K562 (cell line): ENCODE data around the gene PPP6R1. TPM values are rescaled to one million over a fixed set of nuclear protein-coding genes. Genes with fewer than 3 reads are reported as not detected.

ENCODE experiments used
- CREB5 ChIP-seq: fragments of 250-450 bp; sonication (Bioruptor Pico); IDR thresholded peaks from 2 replicates; pipeline ENCODE4 v1.5.0; 2020; ENCODE audit warnings: mild to moderate bottlenecking
- DMBX1 ChIP-seq: fragments of 250-450 bp; sonication (Bioruptor Pico); IDR thresholded peaks from 2 replicates; pipeline ENCODE4 v1.8.0; 2022; ENCODE audit warnings: inconsistent platforms, mild to moderate bottlenecking, moderate library complexity, borderline replicate concordance
- HNRNPL ChIP-seq: fragments of 200-400 bp; formaldehyde crosslinking; IDR thresholded peaks from 2 replicates; pipeline ENCODE4 v1.6.1; 2017; ENCODE audit warnings: low read depth, mild to moderate bottlenecking, low read length
- MTA1 ChIP-seq: fragments of 450-650 bp; IDR thresholded peaks from 2 replicates; pipeline ENCODE4 v1.6.1; 2017; ENCODE audit warnings: borderline replicate concordance
- PATZ1 ChIP-seq: fragments of 250-450 bp; sonication (Bioruptor Pico); IDR thresholded peaks from 2 replicates; pipeline ENCODE4 v1.5.0; 2020; ENCODE audit warnings: mild to moderate bottlenecking, borderline replicate concordance
- PHF20 ChIP-seq: fragments of 450-650 bp; IDR thresholded peaks from 2 replicates; pipeline ENCODE4 v1.6.1; 2018; ENCODE audit not compliant: partially characterized antibody
- POLR3G ChIP-seq: IDR thresholded peaks from 2 replicates; pipeline ENCODE4 v1.6.1; 2011; ENCODE audit not compliant: insufficient read length, insufficient replicate concordance; ENCODE audit errors: extremely low read depth
- PTRF ChIP-seq: fragments of 450-650 bp; IDR thresholded peaks from 2 replicates; pipeline ENCODE4 v1.6.1; 2016; ENCODE audit warnings: mild to moderate bottlenecking, missing genetic modification characterization, missing compliant biosample characterization
- RBM34 ChIP-seq: fragments of 200-400 bp; formaldehyde crosslinking; IDR thresholded peaks from 2 replicates; pipeline ENCODE4 v1.6.1; 2018; ENCODE audit warnings: low read length, borderline replicate concordance; ENCODE audit not compliant: insufficient read depth
- RCOR1 ChIP-seq, 2 experiments: IDR thresholded peaks; 2 replicates each; pipeline ENCODE4 v1.6.1; 2012; ENCODE audit warnings: low read depth in 2 of 2, low read length in 2 of 2, borderline replicate concordance in 1 of 2, improper control_type of control experiment in 1 of 2
- SMARCA4 ChIP-seq: fragments of 450-650 bp; IDR thresholded peaks from 2 replicates; pipeline ENCODE4 v1.6.1; 2016
- TRIM28 ChIP-seq: fragments of 450-650 bp; IDR thresholded peaks from 2 replicates; pipeline ENCODE4 v1.6.1; 2017
- ZNF311 ChIP-seq: fragments of 250-450 bp; sonication (Bioruptor Pico); IDR thresholded peaks from 2 replicates; pipeline ENCODE4 v1.4.0; 2020; ENCODE audit warnings: mild to moderate bottlenecking, moderate library complexity
- ZNF407 ChIP-seq: fragments of 450-650 bp; IDR thresholded peaks from 2 replicates; pipeline ENCODE4 v1.6.1; 2016; ENCODE audit warnings: low read depth
- polyA plus RNA-seq, 8 experiments: library from polyadenylated mRNA; depleted of rRNA in 4 of 8; stranded (reverse) in 5 of 8; unstranded in 3 of 8; fragments of >200 nt; fragmentation: Nextera tagmentation in 2 of 8; fragmentation: Illumina TruSeq in 1 of 8; extraction: Ambion mirVana in 2 of 8; extraction: Trizol in 1 of 8; gene quantifications; 2 replicates each; pipeline versions ENCODE4 v1.2.1 to v1.2.3, GENCODE V29; 2011 to 2014; ENCODE audit warnings: inconsistent platforms in 1 of 8, missing spikeins in 1 of 8
- total RNA-seq, 7 experiments: library from RNA; depleted of rRNA in 6 of 7; stranded (reverse); fragments of >200 nt in 6 of 7; fragmentation: Illumina TruSeq in 2 of 7; extraction: Trizol in 2 of 7; gene quantifications; 2 replicates each; pipeline versions ENCODE4 v1.2.1 to v1.2.3, GENCODE V29; 2011 to 2021; ENCODE audit warnings: low replicate concordance in 1 of 7

The PPP6R1 gene
- total and polyA plus RNA-seq, 9 of the 15 experiments (the other 6 are each of a cell fraction or from before 2014, with no cell fraction given), result 0.48 to 135 (median 37.2) TPM

- TF ChIP-seq ZNF311 (CRISPR knock-in tag) (no peak), RCOR1 (IDR thresholded peaks at IDR 0.05; ENCODE audit: borderline replicate concordance in 1 of 2, low read depth in 2 of 2, low read length in 2 of 2) (peak in 1 of 2 experiments; percentile 93; a peak in 2 of 4 replicates), PATZ1 (CRISPR knock-in tag) (no peak), HNRNPL (no peak), TRIM28 (no peak), RBM34 (no peak), MTA1 (0 out of 2 replicates have a peak, but pooled peaks have one; percentile 15), PHF20 (no peak), POLR3G (no peak), ZNF407 (no peak), CREB5 (no peak), DMBX1 (CRISPR knock-in tag) (no peak), SMARCA4 (peak; percentile 52), PTRF (tag) (no peak)
Measured at GRCh38 chr19:55212447-55212846, 46.4 kb downstream of the PPP6R1 start (continued).
